ENCODE data around the gene HAGHL.
"Not testable (repeated sequence)": the region's sequence is repeated elsewhere in the genome, so short reads cannot be mapped to it uniquely, and the experiment has no call there.

Gene HAGHL

DNA sequence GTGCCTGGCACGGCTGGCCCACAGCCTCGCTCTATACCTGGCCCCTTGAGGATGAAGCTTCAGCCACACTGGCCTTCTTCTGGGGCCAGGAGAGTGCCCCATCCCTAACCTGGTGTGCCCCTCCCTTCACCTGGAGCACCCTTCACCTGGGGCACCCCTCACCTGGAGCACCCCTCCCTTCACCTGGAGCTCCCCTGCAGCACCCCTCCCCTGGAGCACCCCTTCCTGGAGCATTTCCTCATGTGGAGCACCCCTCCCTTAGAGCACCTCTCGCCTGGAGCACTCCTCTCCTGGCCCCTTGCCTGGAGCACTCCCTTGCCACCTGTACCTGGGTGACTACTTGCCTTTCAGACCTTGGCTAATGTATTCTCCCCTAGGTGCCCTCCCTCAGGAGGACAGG, 18.9 kb upstream of the HAGHL start:
- no peak for TF ChIP-seq ZNF274 (IDR thresholded peaks at IDR 0.05; ENCODE audit: low read depth, low read length)
- no peak overlapping the region for H3K4me3 ChIP-seq (ENCODE audit: low read length)

DNA sequence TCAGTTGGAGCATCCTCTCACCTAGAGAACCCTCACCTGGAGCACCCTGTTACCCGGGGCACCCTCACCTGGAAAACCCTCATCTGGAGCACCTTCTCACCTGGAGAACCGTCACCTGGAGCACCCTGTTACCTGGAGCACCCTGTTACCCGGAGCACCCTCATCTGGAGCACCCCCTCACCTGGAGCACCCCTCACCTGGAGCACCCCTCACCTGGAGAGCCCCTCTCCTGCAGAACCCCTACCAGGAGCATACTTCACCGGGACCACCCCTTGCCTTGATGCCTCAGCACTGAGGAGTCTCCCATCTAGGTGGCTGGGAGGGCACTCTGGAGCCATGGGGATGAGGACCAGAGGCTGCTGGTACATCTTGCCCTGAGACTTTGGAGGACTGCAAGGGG, 17.9 kb upstream of the HAGHL start:
- H3K4me3 ChIP-seq (ENCODE audit: low read length): no peak overlapping the region
- no peak for TF ChIP-seq ZNF274 (IDR thresholded peaks at IDR 0.05; ENCODE audit: low read depth, low read length)

DNA sequence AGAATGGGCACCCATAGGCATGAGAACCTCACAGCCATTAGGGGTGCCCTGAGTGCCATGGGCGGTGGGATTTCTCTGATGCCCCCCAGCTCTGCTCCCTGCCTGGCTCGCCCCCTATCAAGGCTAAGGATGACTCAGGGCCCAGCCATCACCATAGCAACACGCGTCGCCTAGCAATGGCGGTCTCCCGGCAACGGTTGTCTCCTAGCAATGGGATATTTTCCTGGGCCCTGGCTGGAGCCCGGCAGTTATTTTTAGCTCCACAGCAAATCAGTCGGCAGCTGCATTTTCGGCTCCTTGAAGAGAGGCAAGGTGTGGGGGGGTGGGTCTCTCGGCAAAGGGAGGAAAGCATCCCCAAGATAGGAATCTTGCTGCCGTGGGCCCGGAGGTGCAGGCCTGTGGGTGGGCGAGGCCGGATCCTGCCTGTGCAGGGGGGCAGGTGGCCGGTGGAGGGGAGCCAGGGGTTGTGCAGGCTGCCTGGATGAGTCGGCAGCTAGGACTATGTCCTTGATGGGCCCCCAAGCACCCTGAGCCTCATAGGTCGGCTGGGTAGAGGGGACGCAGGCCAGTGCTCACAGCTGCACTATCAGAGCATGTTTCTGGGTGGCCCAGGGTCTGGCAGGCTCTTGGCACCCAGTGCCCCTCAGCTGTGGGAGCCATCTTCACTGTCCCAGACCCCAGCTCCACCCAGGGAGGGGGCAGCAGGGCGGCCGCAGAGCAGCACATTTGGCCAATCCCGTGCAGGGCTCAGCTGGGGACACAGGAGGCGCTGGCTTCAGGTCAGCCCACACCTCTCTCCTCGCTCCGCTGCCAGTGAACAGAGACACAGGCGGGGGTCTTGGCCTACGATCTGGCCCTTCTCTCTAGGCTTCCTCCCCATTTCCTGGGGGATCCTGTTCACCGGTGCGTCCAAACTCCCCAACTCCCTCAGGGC, 17.1 kb upstream of the HAGHL start:
- no peak for TF ChIP-seq ZNF274 (IDR thresholded peaks at IDR 0.05; ENCODE audit: low read depth, low read length)

DNA sequence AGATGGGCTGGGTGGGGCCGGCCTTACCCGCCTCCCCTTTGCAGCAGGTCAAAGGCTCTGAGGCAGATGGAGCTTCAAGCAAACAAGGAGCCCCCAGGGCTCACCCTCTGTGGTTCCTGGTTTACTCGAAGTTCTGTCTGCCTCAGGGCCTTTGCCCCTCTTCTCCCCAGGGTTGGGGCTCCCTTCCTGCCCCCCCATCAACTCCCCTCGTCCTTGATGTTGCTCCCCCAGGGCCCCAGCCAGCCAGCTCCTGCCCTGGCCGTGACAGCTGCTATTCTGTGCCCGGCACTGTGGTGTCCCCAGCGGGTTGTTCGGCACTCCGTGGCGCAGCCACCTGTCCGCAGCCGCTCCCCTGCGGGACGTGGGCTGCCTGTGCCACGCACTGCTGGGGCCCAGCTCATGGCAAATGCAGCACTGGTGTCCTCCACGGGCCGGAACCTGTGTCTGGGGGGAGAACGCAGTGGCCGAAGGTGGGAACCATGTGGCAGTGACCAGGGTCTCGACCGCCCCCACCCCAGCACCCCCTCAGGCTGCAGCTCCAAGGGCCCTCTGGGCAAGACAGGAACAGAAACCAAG, 16.3 kb upstream of the HAGHL start:
- no peak overlapping the region for H3K4me3 ChIP-seq (ENCODE audit: low read length)
- TF ChIP-seq ZNF274 (IDR thresholded peaks at IDR 0.05; ENCODE audit: low read depth, low read length): no peak

More for the DNA sequence above, 17.1 kb upstream of the HAGHL start:
- no peak overlapping the region for H3K4me3 ChIP-seq (ENCODE audit: low read length)

DNA sequence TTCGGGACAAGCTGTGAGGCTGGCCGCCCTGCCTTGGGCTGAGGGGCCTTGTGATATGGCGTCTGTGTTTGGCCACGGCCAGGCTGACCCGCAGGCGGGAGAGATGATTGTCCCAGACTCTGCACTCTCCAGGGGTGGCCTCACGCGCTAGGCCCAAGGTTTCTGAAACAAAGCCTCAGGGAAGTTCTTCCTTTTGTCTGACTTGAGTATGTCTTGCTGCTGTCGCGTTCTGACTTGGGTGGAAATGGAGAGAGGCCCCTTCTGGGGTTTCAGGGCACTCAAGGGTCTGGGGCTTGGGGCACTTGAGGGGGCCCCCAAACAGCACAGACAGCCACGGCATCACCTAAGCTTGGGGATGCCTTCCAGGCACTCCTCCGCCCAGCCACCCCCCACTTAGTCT, 15.8 kb upstream of the HAGHL start:
- TF ChIP-seq ZNF274 (IDR thresholded peaks at IDR 0.05; ENCODE audit: low read depth, low read length): no peak
- no peak overlapping the region for H3K4me3 ChIP-seq (ENCODE audit: low read length)

DNA sequence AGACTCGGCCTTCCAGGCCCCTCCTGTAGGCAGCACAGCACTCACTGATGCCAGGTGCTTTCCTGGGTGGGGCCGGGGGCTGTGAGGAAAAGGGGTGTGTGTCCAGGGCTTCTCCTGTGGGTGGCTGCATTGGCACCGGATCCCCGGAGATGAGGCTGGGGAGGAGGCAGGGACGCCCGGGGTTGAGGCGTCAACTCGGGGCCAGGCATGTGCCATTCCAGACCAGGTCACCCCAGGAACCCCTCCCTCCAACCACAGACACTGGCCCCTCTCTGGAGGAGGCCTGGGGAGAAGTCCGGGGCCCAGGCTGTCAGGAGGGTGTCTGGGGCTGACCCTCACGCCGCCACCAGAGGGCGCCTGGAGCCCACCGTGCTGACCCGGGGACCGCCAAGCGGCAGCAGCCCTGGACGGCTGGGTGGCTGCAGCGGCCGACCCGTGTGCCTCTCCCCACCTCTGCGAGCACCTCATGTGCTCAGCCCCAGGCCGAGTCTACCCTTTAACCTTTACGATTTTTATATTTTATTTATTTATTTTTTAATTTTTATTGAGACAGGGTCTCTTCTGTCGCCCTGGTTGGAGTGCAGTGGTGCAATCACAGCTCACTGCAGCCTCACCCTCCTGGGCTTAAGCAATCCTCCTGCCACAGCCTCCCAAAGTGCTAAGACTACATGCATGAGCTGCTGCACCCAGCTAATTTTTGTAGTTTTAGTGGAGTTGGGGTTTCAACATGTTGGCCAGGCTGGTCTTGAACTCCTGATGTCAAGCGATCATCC, 15.2 kb upstream of the HAGHL start:
- H3K4me3 ChIP-seq (ENCODE audit: low read length): no peak overlapping the region
- TF ChIP-seq ZNF274 (IDR thresholded peaks at IDR 0.05; ENCODE audit: low read depth, low read length): no peak

DNA sequence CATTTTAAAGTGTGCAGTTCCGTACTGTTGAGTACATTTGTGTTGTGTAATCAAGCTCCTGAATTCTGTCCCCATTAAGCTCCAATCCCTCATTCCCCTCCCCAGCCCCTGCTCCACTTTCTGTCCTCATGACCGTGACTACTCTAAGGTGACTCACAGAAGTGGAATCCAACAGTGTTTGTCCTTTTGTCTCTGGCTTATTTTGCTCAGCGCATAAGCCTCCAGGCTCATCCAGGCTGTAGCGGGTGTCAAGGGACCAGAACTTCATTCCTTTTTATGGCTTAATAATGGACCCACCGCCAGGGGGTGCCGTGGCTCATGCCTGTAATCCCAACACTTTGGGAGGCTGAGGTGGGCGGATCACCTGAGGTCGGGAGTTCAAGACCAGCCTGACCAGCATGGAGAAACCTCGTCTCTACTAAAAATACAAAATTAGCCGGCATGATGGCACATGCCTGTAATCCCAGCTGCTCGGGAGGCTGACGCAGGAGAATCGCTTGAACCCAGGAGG, 14.1 kb upstream of the HAGHL start:
- H3K4me3 ChIP-seq (ENCODE audit: low read length): not testable (repeated sequence)

DNA sequence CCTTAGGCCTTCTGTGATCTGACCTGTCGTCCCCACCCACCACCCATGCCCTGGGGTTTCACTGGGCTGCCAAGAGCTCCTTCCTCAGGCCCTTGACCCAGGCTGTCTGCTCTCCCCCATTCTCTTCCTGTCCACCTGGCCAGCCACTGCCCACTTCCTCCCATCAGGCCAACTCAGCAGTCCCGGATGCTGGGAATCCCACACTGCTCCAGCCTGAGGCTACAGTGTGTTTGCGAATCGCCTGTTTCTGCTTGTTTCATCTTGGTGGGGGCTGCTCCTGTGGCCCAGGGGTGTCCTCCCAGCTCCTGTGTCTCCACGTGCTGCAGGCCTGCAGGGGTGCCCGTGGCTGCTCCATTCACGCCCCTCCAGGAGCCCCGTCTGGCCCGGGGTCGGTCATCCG, 12.8 kb upstream of the HAGHL start:
- no peak for TF ChIP-seq ZNF274 (IDR thresholded peaks at IDR 0.05; ENCODE audit: low read depth, low read length)
- H3K4me3 ChIP-seq (ENCODE audit: low read length): no peak overlapping the region

DNA sequence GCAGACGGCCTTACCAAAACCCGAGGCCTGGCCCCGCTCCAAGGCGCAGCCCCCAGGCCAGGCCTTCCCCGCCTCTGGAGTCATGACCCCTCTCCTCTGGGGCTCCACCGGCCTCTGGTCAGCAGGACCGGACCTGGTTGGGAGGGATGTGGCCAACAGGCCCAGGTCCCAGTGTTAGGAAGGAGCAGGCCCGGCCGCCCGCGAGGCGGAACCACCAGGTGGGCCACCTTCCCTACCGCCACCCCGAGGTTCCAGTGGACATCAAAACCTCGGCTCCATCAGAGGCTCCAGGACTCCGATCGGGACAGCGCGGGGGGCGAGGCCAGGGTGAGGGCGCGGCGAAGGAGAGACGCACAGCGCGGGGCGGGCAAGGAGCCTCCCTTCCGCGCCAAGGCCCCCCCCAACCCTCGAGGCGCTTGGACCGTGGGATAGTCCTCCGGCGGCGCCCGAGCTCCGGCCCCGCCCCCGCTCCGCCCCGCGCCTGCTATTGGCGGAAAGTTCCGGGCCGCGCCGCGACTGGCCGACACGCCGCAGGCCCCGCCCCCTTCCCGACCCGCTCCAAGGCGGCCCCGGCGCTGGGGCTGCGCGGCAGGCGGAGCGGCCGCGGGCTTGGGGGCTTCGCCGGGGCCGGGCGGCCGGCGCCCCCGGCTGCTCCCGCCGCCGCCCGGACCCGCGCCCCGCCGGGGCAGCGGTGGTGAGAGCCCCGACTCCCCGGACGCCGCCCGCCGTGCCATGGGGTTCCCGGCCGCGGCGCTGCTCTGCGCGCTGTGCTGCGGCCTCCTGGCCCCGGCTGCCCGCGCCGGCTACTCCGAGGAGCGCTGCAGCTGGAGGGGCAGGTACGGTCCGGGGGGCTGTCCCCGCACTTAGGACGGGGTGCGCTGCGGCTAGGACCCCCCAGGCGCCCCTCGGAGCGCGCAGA, 12.1 kb upstream of the HAGHL start, which contains the start of gene METRN:
Gene METRN (plus strand): TSS at position 561 of the 919 bp plus-strand sequence. CDS start 172 bp downstream, at position 733.
- TF ChIP-seq ZNF274 (IDR thresholded peaks at IDR 0.05; ENCODE audit: low read depth, low read length): no peak
- H3K4me3 ChIP-seq (ENCODE audit: low read length): peak within 1 kb of the TSS; percentile 43; the same call in 1 of the 2 replicates

DNA sequence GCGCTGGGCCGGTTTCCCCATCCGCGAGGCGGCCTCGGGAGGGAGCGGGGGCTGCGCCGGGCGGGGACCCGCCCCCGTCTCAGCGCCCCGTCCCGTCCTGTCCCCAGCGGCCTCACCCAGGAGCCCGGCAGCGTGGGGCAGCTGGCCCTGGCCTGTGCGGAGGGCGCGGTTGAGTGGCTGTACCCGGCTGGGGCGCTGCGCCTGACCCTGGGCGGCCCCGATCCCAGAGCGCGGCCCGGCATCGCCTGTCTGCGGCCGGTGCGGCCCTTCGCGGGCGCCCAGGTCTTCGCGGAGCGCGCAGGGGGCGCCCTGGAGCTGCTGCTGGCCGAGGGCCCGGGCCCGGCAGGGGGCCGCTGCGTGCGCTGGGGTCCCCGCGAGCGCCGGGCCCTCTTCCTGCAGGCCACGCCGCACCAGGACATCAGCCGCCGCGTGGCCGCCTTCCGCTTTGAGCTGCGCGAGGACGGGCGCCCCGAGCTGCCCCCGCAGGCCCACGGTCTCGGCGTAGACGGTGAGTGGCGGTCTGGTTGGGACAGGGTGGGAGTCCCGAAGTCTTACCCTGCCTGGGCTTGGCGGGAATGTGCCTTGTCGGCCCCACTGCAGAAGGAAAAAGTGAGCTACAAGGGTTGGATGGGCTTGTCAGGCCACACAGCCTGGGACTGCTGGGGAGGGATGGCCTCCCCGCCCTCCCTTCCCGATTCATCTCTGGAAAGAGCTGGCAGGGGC, 11.3 kb upstream of the HAGHL start:
- TF ChIP-seq ZNF274 (IDR thresholded peaks at IDR 0.05; ENCODE audit: low read depth, low read length): no peak
- peak overlapping the region; percentile 43; the same call in 1 of the 2 replicates for H3K4me3 ChIP-seq (ENCODE audit: low read length)

DNA sequence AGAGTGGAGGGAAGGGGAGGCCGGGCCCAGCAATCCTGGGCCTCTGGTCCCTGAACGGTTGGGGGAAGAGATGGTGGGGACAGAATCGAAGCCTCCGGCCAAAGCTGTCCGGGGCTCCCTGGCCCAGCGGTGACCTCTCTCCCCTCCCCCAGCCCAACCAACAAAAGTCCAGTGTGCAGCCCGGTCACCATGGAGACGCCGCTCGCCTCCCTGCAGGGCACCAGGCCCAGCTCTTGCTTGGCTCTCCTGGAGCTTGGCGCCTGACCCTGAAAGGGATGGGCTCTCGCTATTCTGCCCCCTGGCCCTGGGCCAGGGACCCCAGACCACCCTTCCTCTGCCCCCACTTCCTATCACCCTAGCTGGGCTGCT, 10.7 kb upstream of the HAGHL start:
- H3K4me3 ChIP-seq (ENCODE audit: low read length): no peak overlapping the region
- TF ChIP-seq ZNF274 (IDR thresholded peaks at IDR 0.05; ENCODE audit: low read depth, low read length): no peak

DNA sequence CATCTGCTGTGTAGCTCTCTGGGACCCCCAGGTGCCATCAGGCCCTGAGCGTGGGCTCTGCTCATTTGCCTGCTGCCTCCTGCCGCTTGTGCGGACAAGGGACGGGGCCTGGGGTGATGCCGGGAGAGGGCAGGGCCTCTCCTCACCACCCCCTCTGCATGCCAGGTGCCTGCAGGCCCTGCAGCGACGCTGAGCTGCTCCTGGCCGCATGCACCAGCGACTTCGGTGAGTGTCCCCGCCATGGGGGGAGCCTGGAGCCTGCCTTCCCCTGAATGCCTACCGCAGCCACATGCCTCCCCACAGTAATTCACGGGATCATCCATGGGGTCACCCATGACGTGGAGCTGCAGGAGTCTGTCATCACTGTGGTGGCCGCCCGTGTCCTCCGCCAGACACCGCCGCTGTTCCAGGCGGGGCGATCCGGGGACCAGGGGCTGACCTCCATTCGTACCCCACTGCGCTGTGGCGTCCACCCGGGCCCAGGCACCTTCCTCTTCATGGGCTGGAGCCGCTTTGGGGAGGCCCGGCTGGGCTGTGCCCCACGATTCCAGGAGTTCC, 10.1 kb upstream of the HAGHL start:
- no peak overlapping the region for H3K4me3 ChIP-seq (ENCODE audit: low read length)
- no peak for TF ChIP-seq ZNF274 (IDR thresholded peaks at IDR 0.05; ENCODE audit: low read depth, low read length)
